K562 (cell line): ENCODE data around the gene SLC34A3. TPM values are rescaled to one million over a fixed set of nuclear protein-coding genes. Genes with fewer than 3 reads are reported as not detected.
A peak's percentile ranks its signal among the peaks of the same experiment; 100 is the strongest.

Experiments used
- ARID3B ChIP-seq: fragments of 250-450 bp; sonication (Bioruptor Pico); IDR thresholded peaks from 2 replicates; pipeline ENCODE4 v1.4.0; 2020; ENCODE audit warnings: borderline replicate concordance
- EHMT2 ChIP-seq: fragments of 450-650 bp; IDR thresholded peaks from 2 replicates; pipeline ENCODE4 v1.6.1; 2018; ENCODE audit warnings: antibody characterized with exemption
- ETV5 ChIP-seq: sonication (generic); formaldehyde crosslinking; IDR thresholded peaks from 2 replicates; pipeline ENCODE4 v1.4.0; 2020; ENCODE audit warnings: low read depth, mild to moderate bottlenecking, missing genetic modification reagents
- HMBOX1 ChIP-seq: sonication (generic); IDR thresholded peaks from 2 replicates; pipeline ENCODE4 v1.6.1; 2016
- MAX ChIP-seq: sonication (generic); formaldehyde crosslinking; IDR thresholded peaks from 2 replicates; pipeline ENCODE4 v1.9.0; 2022; ENCODE audit warnings: mild to moderate bottlenecking, missing genetic modification reagents
- MCM2 ChIP-seq: fragments of 450-650 bp; IDR thresholded peaks from 2 replicates; pipeline ENCODE4 v1.6.1; 2017; ENCODE audit warnings: low read depth, mild to moderate bottlenecking
- MYNN ChIP-seq, 2 experiments: sonication (generic); formaldehyde crosslinking in 1 of 2; IDR thresholded peaks; 2 replicates each; pipeline versions ENCODE4 v1.5.0 to v1.6.1; 2016 to 2020; ENCODE audit warnings: antibody characterized with exemption in 1 of 2, missing genetic modification reagents in 1 of 2
- NFE2L1 ChIP-seq: fragments of 450-650 bp; IDR thresholded peaks from 2 replicates; pipeline ENCODE4 v1.6.1; 2016; ENCODE audit warnings: missing genetic modification characterization, low read depth, mild to moderate bottlenecking, missing compliant biosample characterization, moderate library complexity, borderline replicate concordance
- STAT5B ChIP-seq: fragments of 250-450 bp; sonication (Bioruptor Pico); IDR thresholded peaks from 2 replicates; pipeline ENCODE4 v1.8.0; 2021; ENCODE audit warnings: mild to moderate bottlenecking, inconsistent platforms
- TCFL5 ChIP-seq: fragments of 250-450 bp; sonication (Bioruptor Pico); conservative IDR thresholded peaks from 2 replicates; pipeline ENCODE4 v1.6.1; 2021; ENCODE audit warnings: mild to moderate bottlenecking, moderate library complexity, matching md5 sums
- U2AF2 ChIP-seq: fragments of 200-400 bp; formaldehyde crosslinking; optimal IDR thresholded peaks from 2 replicates; pipeline ENCODE3; 2017; ENCODE audit warnings: low read depth, mild to moderate bottlenecking, low read length
- ZBTB40 ChIP-seq, 2 experiments: fragments of 450-650 bp in 1 of 2; sonication (generic) in 1 of 2; formaldehyde crosslinking in 1 of 2; IDR thresholded peaks; 2 replicates each; pipeline versions ENCODE4 v1.7.1 to v1.9.0; 2016 to 2022; ENCODE audit warnings: inconsistent platforms in 1 of 2, mild to moderate bottlenecking in 1 of 2, missing genetic modification reagents in 1 of 2
- ZNF586 ChIP-seq: fragments of 450-650 bp; formaldehyde crosslinking; conservative IDR thresholded peaks from 2 replicates; pipeline ENCODE4 v1.4.0; 2020; ENCODE audit warnings: mild to moderate bottlenecking, moderate library complexity
- ZNF778 ChIP-seq: fragments of 450-650 bp; formaldehyde crosslinking; IDR thresholded peaks from 2 replicates; pipeline ENCODE4 v1.4.0; 2020; ENCODE audit warnings: mild to moderate bottlenecking, moderate library complexity
- polyA plus RNA-seq, 8 experiments: library from polyadenylated mRNA; depleted of rRNA in 4 of 8; stranded (reverse) in 5 of 8; unstranded in 3 of 8; fragments of >200 nt; fragmentation: Nextera tagmentation in 2 of 8; fragmentation: Illumina TruSeq in 1 of 8; extraction: Ambion mirVana in 2 of 8; extraction: Trizol in 1 of 8; gene quantifications; 2 replicates each; pipeline versions ENCODE4 v1.2.1 to v1.2.3, GENCODE V29; 2011 to 2014; ENCODE audit warnings: inconsistent platforms in 1 of 8, missing spikeins in 1 of 8
- total RNA-seq, 7 experiments: library from RNA; depleted of rRNA in 6 of 7; stranded (reverse); fragments of >200 nt in 6 of 7; fragmentation: Illumina TruSeq in 2 of 7; extraction: Trizol in 2 of 7; gene quantifications; 2 replicates each; pipeline versions ENCODE4 v1.2.1 to v1.2.3, GENCODE V29; 2011 to 2021; ENCODE audit warnings: low replicate concordance in 1 of 7

SLC34A3 gene
- total and polyA plus RNA-seq, 9 of the 15 experiments (the other 6 are each of a cell fraction or from before 2014, with no cell fraction given): not detected

GRCh38 chr9:137200311-137201204, 30.1 kb upstream of the SLC34A3 start, which contains the start of gene TPRN (continued):
- TF ChIP-seq ZBTB40 (IDR thresholded peaks at IDR 0.05) (peak; percentile 74), ZBTB40 (CRISPR knock-in tag; IDR thresholded peaks at IDR 0.05) (no peak), MCM2 (no peak), ZNF778 (CRISPR knock-in tag) (no peak), MAX (peak; percentile 53; the same call in 1 of the 2 replicates), NFE2L1 (tag) (no peak), STAT5B (CRISPR knock-in tag) (no peak), ETV5 (no peak), TCFL5 (CRISPR knock-in tag) (no peak), ARID3B (no peak), EHMT2 (no peak), HMBOX1 (no peak), MYNN (IDR thresholded peaks at IDR 0.05) (peak; percentile 43; the same call in 1 of the 2 replicates), MYNN (CRISPR knock-in tag; IDR thresholded peaks at IDR 0.05) (no peak), ZNF586 (no peak), U2AF2 (no peak)
